ENCODE results near the gene CCDC178.

CCDC178 gene

DNA sequence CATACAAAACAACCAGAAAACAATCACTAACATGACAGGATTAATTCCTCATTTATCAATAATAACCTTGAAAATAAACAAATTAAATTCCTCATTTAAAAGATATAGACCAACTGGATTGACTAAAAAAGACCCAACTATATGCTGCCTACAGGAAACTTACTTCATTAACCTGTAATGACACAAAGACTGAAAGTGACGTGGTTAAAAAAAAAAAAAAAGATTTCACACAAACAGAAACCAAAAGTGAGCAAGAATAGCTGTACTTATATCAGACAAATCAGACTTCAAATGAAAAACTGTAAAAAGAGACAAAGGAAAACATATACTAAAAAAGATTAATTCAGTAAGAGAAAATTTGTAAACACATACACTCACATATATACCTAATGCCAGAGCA, 201.2 kb downstream of the CCDC178 start:
- Histone ChIP-seq H3K36me3 (ENCODE audit: control insufficient read depth, insufficient read depth, low read length) (no peaks in the 10 kb centered on the region), H3K27ac (ENCODE audit: low read depth, low read length) (no peak overlapping the region), H3K4me1 (ENCODE audit: control insufficient read depth, low read depth, low read length) (no peaks in the 10 kb centered on the region), H3K4me3 (ENCODE audit: low read length) (no peak overlapping the region), H3K79me1 (ENCODE audit: low read length) (no peaks in the 10 kb centered on the region), H2BK5ac (ENCODE audit: low read length) (no peak overlapping the region), H3K56ac (ENCODE audit: low read length) (no peak overlapping the region), H2AK5ac (ENCODE audit: low read length) (no peak overlapping the region), H4K8ac (ENCODE audit: low read depth, low read length) (no peak overlapping the region), H3K23ac (ENCODE audit: low read length) (no peak overlapping the region), H3K27me3 (ENCODE audit: insufficient read depth, low read length, poor library complexity) (no peaks in the 10 kb centered on the region), H3K18ac (ENCODE audit: low read length) (no peak overlapping the region), H3K79me2 (ENCODE audit: control insufficient read depth, insufficient read depth, low read length) (no peaks in the 10 kb centered on the region), H3K4ac (ENCODE audit: low read depth, low read length) (no peak overlapping the region), H3K9ac (ENCODE audit: low read length) (no peak overlapping the region), H3K4me2 (ENCODE audit: low read length) (no peak overlapping the region), H4K5ac (ENCODE audit: low read length) (no peak overlapping the region), H2BK15ac (replicated peaks; ENCODE audit: low read depth) (no peak overlapping the region), H2BK120ac (ENCODE audit: low read depth, low read length) (no peak overlapping the region)
- no peak for DNase-seq
- no CpG with 5 or more reads among the region's 1 CpG for WGBS (ENCODE audit: extremely low coverage, insufficient coverage, low lambda C conversion rate)

DNA sequence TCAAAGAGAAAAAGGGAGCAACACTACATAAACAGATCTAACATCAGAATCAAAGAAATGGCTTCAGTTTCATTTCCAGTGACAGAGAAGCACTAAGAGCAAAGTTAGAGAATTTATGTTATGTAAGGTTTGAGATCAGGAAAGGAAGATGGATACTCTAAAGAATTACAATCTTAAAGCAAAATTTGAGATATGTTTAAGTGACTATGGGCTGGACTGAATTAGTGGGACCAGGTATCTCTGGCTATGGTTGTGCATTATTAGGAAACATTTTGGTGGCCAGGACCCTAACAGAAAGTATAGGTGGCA, 208.2 kb downstream of the CCDC178 start:
- H3K4me3 ChIP-seq (ENCODE audit: low read length): no peak overlapping the region
- H2BK5ac ChIP-seq (ENCODE audit: low read length): no peak overlapping the region
- no peaks in the 10 kb centered on the region for H3K4me1 ChIP-seq (ENCODE audit: control insufficient read depth, low read depth, low read length)
- no peak overlapping the region for H3K56ac ChIP-seq (ENCODE audit: low read length)
- no peaks in the 10 kb centered on the region for H3K79me1 ChIP-seq (ENCODE audit: low read length)
- H3K4ac ChIP-seq (ENCODE audit: low read depth, low read length): no peak overlapping the region
- no peak overlapping the region for H3K9ac ChIP-seq (ENCODE audit: low read length)
- H3K36me3 ChIP-seq (ENCODE audit: control insufficient read depth, insufficient read depth, low read length): no peaks in the 10 kb centered on the region
- no peak for DNase-seq
- H3K27ac ChIP-seq (ENCODE audit: low read depth, low read length): no peak overlapping the region
- no peak overlapping the region for H2BK120ac ChIP-seq (ENCODE audit: low read depth, low read length)
- no peak overlapping the region for H2AK5ac ChIP-seq (ENCODE audit: low read length)
- H4K5ac ChIP-seq (ENCODE audit: low read length): no peak overlapping the region
- no peak overlapping the region for H3K23ac ChIP-seq (ENCODE audit: low read length)
- H4K8ac ChIP-seq (ENCODE audit: low read depth, low read length): no peak overlapping the region
- no peak overlapping the region for H2BK15ac ChIP-seq (replicated peaks; ENCODE audit: low read depth)
- no peak overlapping the region for H3K18ac ChIP-seq (ENCODE audit: low read length)
- H3K79me2 ChIP-seq (ENCODE audit: control insufficient read depth, insufficient read depth, low read length): no peaks in the 10 kb centered on the region
- no peaks in the 10 kb centered on the region for H3K27me3 ChIP-seq (ENCODE audit: insufficient read depth, low read length, poor library complexity)
- no peak overlapping the region for H3K4me2 ChIP-seq (ENCODE audit: low read length)

DNA sequence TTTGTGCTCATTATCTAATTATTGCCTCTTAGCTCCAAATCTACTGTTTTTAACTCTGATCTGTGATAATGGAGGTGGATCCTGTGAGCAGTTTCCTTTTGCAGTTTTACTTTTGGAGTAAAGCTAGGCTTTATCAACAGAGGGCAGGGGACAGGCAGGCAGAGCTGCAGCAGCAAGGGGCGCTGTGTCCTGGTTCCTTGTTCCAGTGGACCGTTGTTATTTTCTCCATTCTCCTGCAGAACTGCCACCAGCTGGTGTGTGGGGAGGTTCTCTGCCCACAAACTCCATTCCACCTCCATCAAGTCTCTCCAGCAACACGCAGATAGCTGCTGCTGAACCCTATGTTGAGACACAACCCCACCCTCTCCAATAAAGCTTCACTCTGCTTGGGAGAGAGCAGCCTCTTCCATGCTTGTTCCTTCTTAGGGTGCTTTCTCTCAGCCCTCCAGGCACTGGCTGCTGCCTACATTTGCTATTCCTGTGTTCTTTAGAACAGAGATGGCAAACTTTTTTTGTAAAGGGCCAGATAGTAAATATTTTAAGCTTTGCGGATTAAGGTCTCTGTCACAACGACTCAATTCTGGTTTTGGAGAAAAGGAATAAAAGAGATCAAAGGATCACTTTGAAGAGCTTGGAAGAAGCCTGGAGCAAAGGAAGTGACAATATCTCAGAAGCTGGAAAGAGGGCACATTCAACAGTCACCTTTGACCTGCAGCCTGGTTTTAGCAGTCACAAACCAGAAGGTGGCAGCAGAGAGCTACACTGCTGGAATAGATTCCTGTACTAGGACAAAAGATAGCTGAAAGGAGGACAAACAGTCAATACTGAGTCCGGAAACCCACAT, 208.8 kb downstream of the CCDC178 start:
- Histone ChIP-seq H3K4me2 (ENCODE audit: low read length) (no peak overlapping the region), H3K79me1 (ENCODE audit: low read length) (no peaks in the 10 kb centered on the region), H3K56ac (ENCODE audit: low read length) (no peak overlapping the region), H3K9ac (ENCODE audit: low read length) (no peak overlapping the region), H3K79me2 (ENCODE audit: control insufficient read depth, insufficient read depth, low read length) (no peaks in the 10 kb centered on the region), H2BK15ac (replicated peaks; ENCODE audit: low read depth) (no peak overlapping the region), H3K4ac (ENCODE audit: low read depth, low read length) (no peak overlapping the region), H3K36me3 (ENCODE audit: control insufficient read depth, insufficient read depth, low read length) (no peaks in the 10 kb centered on the region), H3K27ac (ENCODE audit: low read depth, low read length) (no peak overlapping the region), H3K18ac (ENCODE audit: low read length) (no peak overlapping the region), H3K27me3 (ENCODE audit: insufficient read depth, low read length, poor library complexity) (no peaks in the 10 kb centered on the region), H2BK120ac (ENCODE audit: low read depth, low read length) (no peak overlapping the region), H2BK5ac (ENCODE audit: low read length) (no peak overlapping the region), H4K8ac (ENCODE audit: low read depth, low read length) (no peak overlapping the region), H3K4me3 (ENCODE audit: low read length) (no peak overlapping the region), H3K23ac (ENCODE audit: low read length) (no peak overlapping the region), H2AK5ac (ENCODE audit: low read length) (no peak overlapping the region), H3K4me1 (ENCODE audit: control insufficient read depth, low read depth, low read length) (no peaks in the 10 kb centered on the region), H4K5ac (ENCODE audit: low read length) (no peak overlapping the region)
- DNase-seq: peak; percentile 90
- no CpG with 5 or more reads among the region's 6 CpGs for WGBS (ENCODE audit: extremely low coverage, insufficient coverage, low lambda C conversion rate)

DNA sequence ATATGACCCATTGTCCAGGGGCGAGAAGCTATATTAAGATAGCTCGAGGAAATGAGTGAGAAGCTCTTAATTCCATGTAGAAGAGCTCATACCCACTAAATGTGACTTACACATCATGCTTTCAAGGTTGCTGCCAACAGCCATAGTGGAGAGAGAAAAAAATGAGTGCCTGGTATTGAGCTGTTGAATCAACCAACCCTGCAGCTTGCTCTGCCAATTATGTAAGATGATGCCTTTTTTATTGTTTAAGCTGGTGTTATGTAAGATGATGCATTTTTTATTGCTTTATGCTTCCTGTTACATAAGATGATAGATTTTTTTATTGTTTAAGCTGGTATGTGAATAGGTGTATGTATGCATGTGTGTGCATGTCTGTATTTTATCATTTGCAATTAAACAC, 228.2 kb downstream of the CCDC178 start:
- Histone ChIP-seq H4K8ac (ENCODE audit: low read depth, low read length) (no peak overlapping the region), H3K79me1 (ENCODE audit: low read length) (no peaks in the 10 kb centered on the region), H3K36me3 (ENCODE audit: control insufficient read depth, insufficient read depth, low read length) (no peaks in the 10 kb centered on the region), H2BK5ac (ENCODE audit: low read length) (no peak overlapping the region), H3K23ac (ENCODE audit: low read length) (no peak overlapping the region), H3K56ac (ENCODE audit: low read length) (no peak overlapping the region), H3K9ac (ENCODE audit: low read length) (no peak overlapping the region), H3K4me1 (ENCODE audit: control insufficient read depth, low read depth, low read length) (no peaks in the 10 kb centered on the region), H2AK5ac (ENCODE audit: low read length) (no peak overlapping the region), H3K18ac (ENCODE audit: low read length) (no peak overlapping the region), H2BK120ac (ENCODE audit: low read depth, low read length) (no peak overlapping the region), H3K27ac (ENCODE audit: low read depth, low read length) (no peak overlapping the region), H3K79me2 (ENCODE audit: control insufficient read depth, insufficient read depth, low read length) (no peaks in the 10 kb centered on the region), H2BK15ac (replicated peaks; ENCODE audit: low read depth) (no peak overlapping the region), H3K4me3 (ENCODE audit: low read length) (no peak overlapping the region), H4K5ac (ENCODE audit: low read length) (no peak overlapping the region), H3K4ac (ENCODE audit: low read depth, low read length) (no peak overlapping the region), H3K27me3 (ENCODE audit: insufficient read depth, low read length, poor library complexity) (no peaks in the 10 kb centered on the region), H3K4me2 (ENCODE audit: low read length) (no peak overlapping the region)
- WGBS (ENCODE audit: extremely low coverage, insufficient coverage, low lambda C conversion rate): no CpG with 5 or more reads among the region's 2 CpGs
- DNase-seq: no peak

DNA sequence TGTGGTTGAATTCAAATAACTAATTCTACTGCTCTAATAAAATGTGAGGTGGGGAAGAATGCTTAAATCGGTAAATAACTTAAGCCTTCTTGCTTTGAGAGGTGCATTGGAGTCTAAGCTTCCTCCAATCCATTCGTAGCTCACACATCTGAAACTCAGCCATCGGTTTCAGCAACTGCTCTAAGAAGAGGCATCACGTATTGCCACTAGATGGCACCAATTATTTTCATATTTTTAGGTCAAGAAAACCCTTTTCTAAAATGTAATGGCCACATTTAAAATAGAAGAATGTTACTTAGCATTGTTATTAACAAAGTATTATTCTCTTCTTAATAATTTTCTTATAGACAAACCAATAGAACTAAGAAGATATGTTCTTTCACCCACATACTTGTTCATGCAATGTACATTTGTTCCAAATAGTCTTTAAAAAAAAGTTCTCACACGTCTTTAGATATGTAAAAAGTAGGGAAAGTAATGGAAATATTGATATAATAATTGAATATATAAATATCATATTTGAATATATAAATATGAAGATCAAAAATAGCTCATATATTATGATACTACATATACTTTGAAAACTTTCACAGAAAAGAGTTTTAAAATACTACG, 229.8 kb downstream of the CCDC178 start:
- H3K79me2 ChIP-seq (ENCODE audit: control insufficient read depth, insufficient read depth, low read length): no peaks in the 10 kb centered on the region
- no peak overlapping the region for H3K56ac ChIP-seq (ENCODE audit: low read length)
- no peak overlapping the region for H3K4ac ChIP-seq (ENCODE audit: low read depth, low read length)
- no peak overlapping the region for H2BK5ac ChIP-seq (ENCODE audit: low read length)
- H3K79me1 ChIP-seq (ENCODE audit: low read length): no peaks in the 10 kb centered on the region
- no peak overlapping the region for H3K23ac ChIP-seq (ENCODE audit: low read length)
- no peak overlapping the region for H2BK15ac ChIP-seq (replicated peaks; ENCODE audit: low read depth)
- peak; percentile 57 for DNase-seq
- no peak overlapping the region for H3K4me2 ChIP-seq (ENCODE audit: low read length)
- H2AK5ac ChIP-seq (ENCODE audit: low read length): no peak overlapping the region
- no peaks in the 10 kb centered on the region for H3K36me3 ChIP-seq (ENCODE audit: control insufficient read depth, insufficient read depth, low read length)
- H3K4me1 ChIP-seq (ENCODE audit: control insufficient read depth, low read depth, low read length): no peaks in the 10 kb centered on the region
- H4K5ac ChIP-seq (ENCODE audit: low read length): no peak overlapping the region
- H4K8ac ChIP-seq (ENCODE audit: low read depth, low read length): no peak overlapping the region
- no peak overlapping the region for H3K9ac ChIP-seq (ENCODE audit: low read length)
- H3K4me3 ChIP-seq (ENCODE audit: low read length): no peak overlapping the region
- H3K18ac ChIP-seq (ENCODE audit: low read length): no peak overlapping the region
- H2BK120ac ChIP-seq (ENCODE audit: low read depth, low read length): no peak overlapping the region
- 100% methylated on average over 1 of the region's 6 CpGs for WGBS (ENCODE audit: extremely low coverage, insufficient coverage, low lambda C conversion rate)
- no peaks in the 10 kb centered on the region for H3K27me3 ChIP-seq (ENCODE audit: insufficient read depth, low read length, poor library complexity)
- no peak overlapping the region for H3K27ac ChIP-seq (ENCODE audit: low read depth, low read length)

DNA sequence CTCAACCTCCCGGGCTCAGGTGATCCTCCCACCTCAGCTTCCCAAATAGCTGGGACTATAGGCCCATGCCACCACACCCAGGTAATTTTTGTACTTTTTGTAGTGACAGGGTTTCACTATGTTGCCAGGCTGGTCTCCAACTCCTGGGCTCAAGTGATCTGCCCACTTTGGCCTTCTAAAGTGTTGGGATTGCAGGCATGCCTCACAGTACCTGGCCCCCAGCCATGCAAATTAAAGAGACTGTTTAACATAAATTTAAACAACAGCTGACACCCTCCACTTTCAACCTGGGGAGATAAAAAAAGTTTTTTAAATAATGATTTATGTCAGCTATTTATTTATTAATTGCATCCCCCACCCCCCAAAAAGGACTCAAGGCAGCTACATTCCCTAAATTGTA, 234.7 kb downstream of the CCDC178 start:
- no peaks in the 10 kb centered on the region for H3K4me1 ChIP-seq (ENCODE audit: control insufficient read depth, low read depth, low read length)
- no peak overlapping the region for H2BK5ac ChIP-seq (ENCODE audit: low read length)
- H3K4ac ChIP-seq (ENCODE audit: low read depth, low read length): no peak overlapping the region
- no CpG with 5 or more reads among the region's 1 CpG for WGBS (ENCODE audit: extremely low coverage, insufficient coverage, low lambda C conversion rate)
- H3K79me1 ChIP-seq (ENCODE audit: low read length): no peaks in the 10 kb centered on the region
- no peak overlapping the region for H2AK5ac ChIP-seq (ENCODE audit: low read length)
- no peak overlapping the region for H2BK120ac ChIP-seq (ENCODE audit: low read depth, low read length)
- no peak overlapping the region for H3K9ac ChIP-seq (ENCODE audit: low read length)
- H3K23ac ChIP-seq (ENCODE audit: low read length): no peak overlapping the region
- DNase-seq: no peak
- no peak overlapping the region for H4K5ac ChIP-seq (ENCODE audit: low read length)
- H3K27ac ChIP-seq (ENCODE audit: low read depth, low read length): no peak overlapping the region
- no peaks in the 10 kb centered on the region for H3K79me2 ChIP-seq (ENCODE audit: control insufficient read depth, insufficient read depth, low read length)
- H4K8ac ChIP-seq (ENCODE audit: low read depth, low read length): no peak overlapping the region
- H3K27me3 ChIP-seq (ENCODE audit: insufficient read depth, low read length, poor library complexity): no peaks in the 10 kb centered on the region
- no peak overlapping the region for H3K4me2 ChIP-seq (ENCODE audit: low read length)
- no peaks in the 10 kb centered on the region for H3K36me3 ChIP-seq (ENCODE audit: control insufficient read depth, insufficient read depth, low read length)
- no peak overlapping the region for H3K18ac ChIP-seq (ENCODE audit: low read length)
- no peak overlapping the region for H3K4me3 ChIP-seq (ENCODE audit: low read length)
- H3K56ac ChIP-seq (ENCODE audit: low read length): no peak overlapping the region
- H2BK15ac ChIP-seq (replicated peaks; ENCODE audit: low read depth): no peak overlapping the region
